ENCODE results near the gene ARSI.

ARSI gene

GRCh38 chr5:150306775-150307174, 4.1 kb upstream of the ARSI start:
- no peak for DNase-seq

GRCh38 chr5:150305557-150305956, 2.9 kb upstream of the ARSI start:
- DNase-seq = no peak

GRCh38 chr5:150305095-150305494, 2.4 kb upstream of the ARSI start:
- DNase-seq = no peak

GRCh38 chr5:150304481-150305081, 1.9 kb upstream of the ARSI start:
- DNase-seq = no peak

- DNase-seq = no peak
Measured at GRCh38 chr5:150303660-150304386, 1.1 kb upstream of the ARSI start.

- DNase-seq = no peak
Measured at GRCh38 chr5:150303070-150303615, 438 bp upstream of the ARSI start.

- no peak for DNase-seq
Measured at GRCh38 chr5:150301901-150302300, 804 bp downstream of the ARSI start.

GRCh38 chr5:150301170-150301505, 1.6 kb downstream of the ARSI start:
- DNase-seq = no peak

GRCh38 chr5:150300496-150301169, 2.1 kb downstream of the ARSI start:
- no peak for DNase-seq

GRCh38 chr5:150299571-150300327, 3.0 kb downstream of the ARSI start:
- DNase-seq = no peak

- no peak for DNase-seq
Measured at GRCh38 chr5:150298701-150299451, 3.8 kb downstream of the ARSI start.

- DNase-seq = no peak
Measured at GRCh38 chr5:150297934-150298595, 4.6 kb downstream of the ARSI start.

- DNase-seq = no peak
Measured at GRCh38 chr5:150297236-150297890, 5.3 kb downstream of the ARSI start.

- no peak for DNase-seq
Measured at GRCh38 chr5:150296496-150296895, 6.2 kb downstream of the ARSI start.

GRCh38 chr5:150295741-150296486, 6.8 kb downstream of the ARSI start:
- no peak for DNase-seq

GRCh38 chr5:150295172-150295634, 7.5 kb downstream of the ARSI start:
- no peak for DNase-seq

- no peak for DNase-seq
Measured at GRCh38 chr5:150294551-150295071, 8.1 kb downstream of the ARSI start.

GRCh38 chr5:150293091-150293941, 9.4 kb downstream of the ARSI start:
- DNase-seq = no peak
